Trophoblast cell (in vitro differentiated cells and primary cell): Measurements from ENCODE around the gene SRRM3.
A peak's percentile ranks its signal among the peaks of the same experiment; 100 is the strongest.

Experiments used
- DNase-seq, 2 donors: peaks; one replicate each; pipeline ENCODE4 v3.0.0-alpha.2; 2016
- H2AFZ ChIP-seq: 2 replicates; pipeline ENCODE4 v1.6.1; 2013; ENCODE audit warnings: low read length, moderate library complexity, mild to moderate bottlenecking; ENCODE audit not compliant: insufficient read depth, poor library complexity
- H2AK5ac ChIP-seq: 2 replicates; pipeline ENCODE4 v1.6.1; 2013; ENCODE audit warnings: mild to moderate bottlenecking, low read length
- H2BK120ac ChIP-seq: 2 replicates; pipeline ENCODE4 v1.6.1; 2013; ENCODE audit warnings: low read length, mild to moderate bottlenecking, moderate library complexity; ENCODE audit not compliant: insufficient read depth, poor library complexity
- H2BK12ac ChIP-seq: 2 replicates; pipeline ENCODE4 v1.6.1; 2013; ENCODE audit warnings: mild to moderate bottlenecking, low read length, moderate library complexity
- H2BK5ac ChIP-seq: 2 replicates; pipeline ENCODE4 v1.6.1; 2013; ENCODE audit warnings: low read length, low read depth, moderate library complexity, mild to moderate bottlenecking; ENCODE audit not compliant: poor library complexity
- H3K14ac ChIP-seq: 2 replicates; pipeline ENCODE4 v1.6.1; 2013; ENCODE audit warnings: mild to moderate bottlenecking, low read length
- H3K18ac ChIP-seq: 2 replicates; pipeline ENCODE4 v1.6.1; 2013; ENCODE audit warnings: mild to moderate bottlenecking, low read length
- H3K23ac ChIP-seq: 2 replicates; pipeline ENCODE4 v1.6.1; 2013; ENCODE audit warnings: low read length
- H3K27ac ChIP-seq: 2 replicates; pipeline ENCODE4 v1.5.1; 2013; ENCODE audit warnings: low read depth, mild to moderate bottlenecking, inconsistent platforms, low read length, moderate library complexity
- H3K27me3 ChIP-seq: 2 replicates; pipeline ENCODE4 v1.6.1; 2013; ENCODE audit warnings: inconsistent platforms, mild to moderate bottlenecking, low read length, moderate library complexity; ENCODE audit not compliant: insufficient read depth
- H3K36me3 ChIP-seq, 2 experiments: 1 replicate in 1 of 2; 2 replicates in 1 of 2; pipeline ENCODE4 v1.6.1; 2013; ENCODE audit warnings: low read length in 2 of 2, mild to moderate bottlenecking in 2 of 2, moderate library complexity in 1 of 2; ENCODE audit not compliant: insufficient read depth in 2 of 2, control insufficient read depth in 1 of 2
- H3K4ac ChIP-seq: 2 replicates; pipeline ENCODE4 v1.6.1; 2013; ENCODE audit warnings: low read depth, mild to moderate bottlenecking, low read length, moderate library complexity
- H3K4me1 ChIP-seq, 2 experiments: 1 replicate in 1 of 2; 2 replicates in 1 of 2; pipeline ENCODE4 v1.6.1; 2013; ENCODE audit warnings: low read length in 2 of 2, mild to moderate bottlenecking in 2 of 2, moderate library complexity in 1 of 2; ENCODE audit not compliant: insufficient read depth in 2 of 2, control insufficient read depth in 1 of 2
- H3K4me2 ChIP-seq: 2 replicates; pipeline ENCODE4 v1.6.1; 2013; ENCODE audit warnings: inconsistent platforms, mild to moderate bottlenecking, low read length, moderate library complexity
- H3K4me3 ChIP-seq: 2 replicates; pipeline ENCODE4 v1.5.1; 2013; ENCODE audit warnings: mild to moderate bottlenecking, low read depth, low read length, inconsistent platforms
- H3K79me1 ChIP-seq: one replicate; pipeline ENCODE4 v1.6.1; 2013; ENCODE audit warnings: low read length
- H3K79me2 ChIP-seq: 2 replicates; pipeline ENCODE4 v1.6.1; 2013; ENCODE audit warnings: low read length, mild to moderate bottlenecking; ENCODE audit not compliant: control insufficient read depth, insufficient read depth, poor library complexity
- H3K9ac ChIP-seq: 2 replicates; pipeline ENCODE4 v1.6.1; 2013; ENCODE audit warnings: mild to moderate bottlenecking, low read length
- H3K9me3 ChIP-seq: 2 replicates; pipeline ENCODE4 v1.6.1; 2013; ENCODE audit warnings: low read depth, mild to moderate bottlenecking, control low read depth, inconsistent platforms, low read length; ENCODE audit not compliant: insufficient read depth
- H4K12ac ChIP-seq: 2 replicates; pipeline ENCODE4 v1.6.1; 2013; ENCODE audit warnings: low read depth, mild to moderate bottlenecking, low read length, moderate library complexity
- H4K8ac ChIP-seq: 2 replicates; pipeline ENCODE4 v1.6.1; 2013; ENCODE audit warnings: low read depth, mild to moderate bottlenecking, low read length, moderate library complexity
- H4K91ac ChIP-seq: one replicate; pipeline ENCODE4 v1.6.1; 2013; ENCODE audit warnings: low read depth, mild to moderate bottlenecking, low read length, moderate library complexity
- WGBS: extraction: QIAGEN DNeasy Blood & Tissue Kit; methylation state at CpG from one replicate; pipeline ENCODE4 v1.1.7; 2013; ENCODE audit warnings: missing lambda C conversion rate; ENCODE audit not compliant: insufficient read length, insufficient coverage; ENCODE audit errors: extremely low coverage; 5-methylcytosine and 5-hydroxymethylcytosine counted together

Gene SRRM3

GRCh38 chr7:76330673-76331072, 129.0 kb downstream of the SRRM3 start:
- Histone ChIP-seq H3K9ac (no peak overlapping the region), H3K4me1 (peaks cover 3% of the 10 kb centered on the region in 2 experiments)
- no CpG with 5 or more reads among the region's 5 CpGs for WGBS

GRCh38 chr7:76332078-76332477, 130.4 kb downstream of the SRRM3 start:
- Histone ChIP-seq H3K27me3 (no peaks in the 10 kb centered on the region), H2BK120ac (no peak overlapping the region), H4K12ac (no peak overlapping the region), H3K23ac (no peak overlapping the region), H4K91ac (no peak overlapping the region), H3K4me2 (no peak overlapping the region), H3K79me1 (no peaks in the 10 kb centered on the region), H2AK5ac (no peak overlapping the region), H3K4me1 (peaks cover 3% of the 10 kb centered on the region in 2 experiments), H3K36me3 (peaks cover 23 to 44% of the 10 kb centered on the region in 2 experiments), H3K14ac (no peak overlapping the region), H3K9me3 (no peaks in the 10 kb centered on the region), H3K4me3 (no peak overlapping the region), H2BK12ac (no peak overlapping the region), H2AFZ (no peak overlapping the region), H3K9ac (no peak overlapping the region), H3K4ac (no peak overlapping the region), H3K79me2 (peaks cover 15% of the 10 kb centered on the region), H3K27ac (no peak overlapping the region), H4K8ac (no peak overlapping the region), H3K18ac (no peak overlapping the region), H2BK5ac (no peak overlapping the region)
- no CpG with 5 or more reads among the region's 9 CpGs for WGBS
- DNase-seq = no peak

More at GRCh38 chr7:76330673-76331072, 129.0 kb downstream of the SRRM3 start:
- Histone ChIP-seq H3K4ac (no peak overlapping the region), H3K23ac (no peak overlapping the region), H3K4me3 (no peak overlapping the region), H2BK5ac (no peak overlapping the region), H3K27ac (no peak overlapping the region), H3K9me3 (no peaks in the 10 kb centered on the region), H2AK5ac (no peak overlapping the region), H4K91ac (no peak overlapping the region), H3K14ac (no peak overlapping the region), H4K8ac (no peak overlapping the region), H2BK12ac (no peak overlapping the region), H3K79me2 (peaks cover 15% of the 10 kb centered on the region), H4K12ac (no peak overlapping the region), H3K79me1 (no peaks in the 10 kb centered on the region), H3K4me2 (no peak overlapping the region), H3K18ac (no peak overlapping the region), H2BK120ac (no peak overlapping the region), H3K27me3 (no peaks in the 10 kb centered on the region), H3K36me3 (peaks cover 32 to 49% of the 10 kb centered on the region in 2 experiments), H2AFZ (no peak overlapping the region)
- no peak for DNase-seq

GRCh38 chr7:76333511-76334101, 131.9 kb downstream of the SRRM3 start:
- Histone ChIP-seq H3K9me3 (no peaks in the 10 kb centered on the region), H3K23ac (no peak overlapping the region), H2BK12ac (no peak overlapping the region), H3K4me2 (no peak overlapping the region), H4K8ac (no peak overlapping the region), H3K4ac (peak overlapping the region; percentile 93), H4K12ac (no peak overlapping the region), H3K79me1 (no peaks in the 10 kb centered on the region), H3K9ac (no peak overlapping the region), H2AFZ (no peak overlapping the region), H3K27me3 (no peaks in the 10 kb centered on the region), H3K4me1 (peaks cover 4 to 7% of the 10 kb centered on the region in 2 experiments), H3K79me2 (peaks cover 17% of the 10 kb centered on the region), H2AK5ac (no peak overlapping the region), H3K4me3 (no peak overlapping the region), H3K36me3 (peaks cover 20 to 36% of the 10 kb centered on the region in 2 experiments), H3K18ac (no peak overlapping the region), H2BK5ac (no peak overlapping the region), H2BK120ac (no peak overlapping the region), H4K91ac (no peak overlapping the region), H3K27ac (peak overlapping the region; percentile 14), H3K14ac (no peak overlapping the region)
- WGBS = no CpG with 5 or more reads among the region's 14 CpGs
- DNase-seq = peak; percentile 94 to 95

GRCh38 chr7:76334320-76334967, 132.7 kb downstream of the SRRM3 start:
- Histone ChIP-seq H3K4me2 (no peak overlapping the region), H2BK120ac (no peak overlapping the region), H2AK5ac (no peak overlapping the region), H3K9ac (no peak overlapping the region), H3K27me3 (no peaks in the 10 kb centered on the region), H3K27ac (no peak overlapping the region), H3K4me3 (no peak overlapping the region), H3K4ac (peak overlapping the region; percentile 87), H2AFZ (no peak overlapping the region), H2BK5ac (no peak overlapping the region), H3K36me3 (peaks cover 17 to 27% of the 10 kb centered on the region in 2 experiments), H3K79me1 (no peaks in the 10 kb centered on the region), H2BK12ac (no peak overlapping the region), H4K12ac (no peak overlapping the region), H3K4me1 (peaks cover 5 to 8% of the 10 kb centered on the region in 2 experiments), H4K8ac (no peak overlapping the region), H3K23ac (no peak overlapping the region), H3K18ac (no peak overlapping the region), H3K79me2 (peaks cover 17% of the 10 kb centered on the region), H3K9me3 (no peaks in the 10 kb centered on the region), H3K14ac (no peak overlapping the region), H4K91ac (no peak overlapping the region)
- no CpG with 5 or more reads among the region's 6 CpGs for WGBS
- peak in 1 of 2 donors; percentile 31 for DNase-seq
